Type B pancreatic cell (in vitro differentiated cells): Measurements from ENCODE around the gene EDARADD. TPM values are rescaled to one million over a fixed set of nuclear protein-coding genes. Genes with fewer than 3 reads are reported as not detected.
"Not testable (repeated sequence)": the region's sequence is repeated elsewhere in the genome, so short reads cannot be mapped to it uniquely, and the experiment has no call there.

Experiments
- DNase-seq: peaks from one replicate; pipeline ENCODE4 v3.0.0; 2021; ENCODE audit warnings: mixed read lengths; ENCODE audit not compliant: unreplicated experiment; ENCODE audit errors: extremely low spot score
- H3K27ac Mint-ChIP-seq: 2 replicates; pipeline ENCODE4 v1.8.0; 2021; ENCODE audit warnings: mild to moderate bottlenecking, mixed read lengths
- H3K27me3 Mint-ChIP-seq: 2 replicates; pipeline ENCODE4 v1.8.0; 2021; ENCODE audit warnings: mixed read lengths
- H3K36me3 Mint-ChIP-seq: 2 replicates; pipeline ENCODE4 v1.8.0; 2021; ENCODE audit warnings: mixed read lengths
- H3K4me1 Mint-ChIP-seq: one replicate; pipeline ENCODE4 v1.8.0; 2021; ENCODE audit warnings: mixed read lengths; ENCODE audit not compliant: unreplicated experiment
- H3K4me3 Mint-ChIP-seq: 2 replicates; pipeline ENCODE4 v1.8.0; 2021; ENCODE audit warnings: mild to moderate bottlenecking, mixed read lengths
- H3K9me3 Mint-ChIP-seq: 2 replicates; pipeline ENCODE4 v1.8.0; 2021; ENCODE audit warnings: mixed read lengths
- total RNA-seq: library from RNA; stranded (reverse); gene quantifications from 2 replicates; pipeline ENCODE4 v1.2.1, GENCODE V29; 2021; ENCODE audit warnings: low replicate concordance
- TF ChIP-seq, protein P1 (sequence below): fragments of 200-600 bp; sonication (generic); conservative IDR thresholded peaks from 2 replicates; pipeline ENCODE4 v1.5.0; 2021; ENCODE audit warnings: antibody characterized with exemption, mild to moderate bottlenecking

The EDARADD gene
- total RNA-seq, 1 donor from 2014 or later, result 14.8 TPM

DNA sequence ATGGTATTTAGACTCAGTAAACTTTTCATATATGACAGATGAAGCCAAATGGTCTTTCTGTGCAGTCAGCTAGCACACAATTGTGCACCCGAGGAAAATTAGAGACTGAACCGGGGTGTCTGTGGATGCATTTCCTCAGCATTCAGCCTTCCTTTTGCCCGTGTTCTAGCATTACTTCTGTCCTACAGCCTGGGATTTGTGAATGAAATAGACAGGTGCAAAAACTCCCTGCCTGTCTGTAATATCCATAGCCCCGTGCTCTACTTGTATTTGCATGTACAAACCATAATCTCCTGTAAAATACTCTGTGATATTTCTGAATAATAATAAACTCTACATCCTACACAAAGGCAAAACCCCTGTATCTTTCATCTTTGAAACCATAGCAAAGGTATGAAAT lies 64.9 kb downstream of the EDARADD start:
- Mint-ChIP-seq H3K9me3 (peaks cover 4% of the 10 kb centered on the region), H3K4me1 (peaks cover 13% of the 10 kb centered on the region), H3K4me3 (no peak overlapping the region), H3K36me3 (peaks cover 27% of the 10 kb centered on the region), H3K27me3 (no peaks in the 10 kb centered on the region), H3K27ac (no peak overlapping the region)
- TF ChIP-seq, protein P1, sequence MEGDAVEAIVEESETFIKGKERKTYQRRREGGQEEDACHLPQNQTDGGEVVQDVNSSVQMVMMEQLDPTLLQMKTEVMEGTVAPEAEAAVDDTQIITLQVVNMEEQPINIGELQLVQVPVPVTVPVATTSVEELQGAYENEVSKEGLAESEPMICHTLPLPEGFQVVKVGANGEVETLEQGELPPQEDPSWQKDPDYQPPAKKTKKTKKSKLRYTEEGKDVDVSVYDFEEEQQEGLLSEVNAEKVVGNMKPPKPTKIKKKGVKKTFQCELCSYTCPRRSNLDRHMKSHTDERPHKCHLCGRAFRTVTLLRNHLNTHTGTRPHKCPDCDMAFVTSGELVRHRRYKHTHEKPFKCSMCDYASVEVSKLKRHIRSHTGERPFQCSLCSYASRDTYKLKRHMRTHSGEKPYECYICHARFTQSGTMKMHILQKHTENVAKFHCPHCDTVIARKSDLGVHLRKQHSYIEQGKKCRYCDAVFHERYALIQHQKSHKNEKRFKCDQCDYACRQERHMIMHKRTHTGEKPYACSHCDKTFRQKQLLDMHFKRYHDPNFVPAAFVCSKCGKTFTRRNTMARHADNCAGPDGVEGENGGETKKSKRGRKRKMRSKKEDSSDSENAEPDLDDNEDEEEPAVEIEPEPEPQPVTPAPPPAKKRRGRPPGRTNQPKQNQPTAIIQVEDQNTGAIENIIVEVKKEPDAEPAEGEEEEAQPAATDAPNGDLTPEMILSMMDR, result no peak
- DNase-seq, result no peak

DNA sequence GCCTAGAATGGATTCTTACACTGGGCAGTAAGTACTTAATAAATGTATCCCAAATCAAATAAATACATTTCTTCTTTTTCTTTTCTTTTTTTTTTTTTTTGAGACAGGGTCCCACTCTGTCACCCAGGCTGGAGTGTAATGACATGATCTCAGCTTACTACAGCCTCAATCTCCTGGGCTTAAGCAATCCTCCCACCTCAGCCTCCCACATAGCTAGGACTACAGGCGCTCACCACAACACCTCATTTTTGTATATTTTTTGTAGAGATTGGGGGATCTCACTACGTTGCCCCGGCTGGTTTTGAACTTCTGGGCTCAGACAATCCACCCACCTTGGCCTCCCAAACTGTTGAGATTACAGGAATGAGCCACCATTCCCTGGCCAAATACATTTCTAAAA lies 66.0 kb downstream of the EDARADD start:
- H3K36me3 Mint-ChIP-seq, result peaks cover 27% of the 10 kb centered on the region
- TF ChIP-seq, protein P1, result no peak
- DNase-seq, result no peak
- H3K4me3 Mint-ChIP-seq, result no peak overlapping the region
- peaks cover 19% of the 10 kb centered on the region for H3K4me1 Mint-ChIP-seq
- H3K9me3 Mint-ChIP-seq, result peaks cover 9% of the 10 kb centered on the region
- no peak overlapping the region for H3K27ac Mint-ChIP-seq
- no peaks in the 10 kb centered on the region for H3K27me3 Mint-ChIP-seq

DNA sequence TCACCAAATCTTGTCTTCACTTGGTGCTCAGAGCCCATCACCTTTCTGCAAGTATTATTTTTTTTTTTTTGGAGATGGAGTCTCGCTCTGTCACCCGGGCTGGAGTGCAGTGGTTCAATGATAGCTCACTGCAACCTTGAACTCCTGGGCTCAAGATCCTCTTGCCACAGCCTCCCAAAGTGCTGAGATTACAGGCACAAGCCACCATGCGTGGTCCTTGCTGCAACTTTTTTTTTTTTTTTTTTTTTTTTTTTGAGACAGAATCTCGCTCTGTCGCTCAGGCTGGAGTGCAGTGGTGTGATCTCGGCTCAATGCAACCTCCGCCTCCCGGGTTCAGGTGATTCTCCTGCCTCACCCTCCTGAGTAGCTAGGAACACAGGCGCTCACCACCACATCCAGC lies 70.1 kb downstream of the EDARADD start:
- H3K27ac Mint-ChIP-seq, DNase-seq, H3K4me3 Mint-ChIP-seq, H3K27me3 Mint-ChIP-seq, H3K9me3 Mint-ChIP-seq: not testable (repeated sequence)
- Mint-ChIP-seq H3K4me1 (peaks cover 29% of the 10 kb centered on the region), H3K36me3 (peaks cover 13% of the 10 kb centered on the region)

DNA sequence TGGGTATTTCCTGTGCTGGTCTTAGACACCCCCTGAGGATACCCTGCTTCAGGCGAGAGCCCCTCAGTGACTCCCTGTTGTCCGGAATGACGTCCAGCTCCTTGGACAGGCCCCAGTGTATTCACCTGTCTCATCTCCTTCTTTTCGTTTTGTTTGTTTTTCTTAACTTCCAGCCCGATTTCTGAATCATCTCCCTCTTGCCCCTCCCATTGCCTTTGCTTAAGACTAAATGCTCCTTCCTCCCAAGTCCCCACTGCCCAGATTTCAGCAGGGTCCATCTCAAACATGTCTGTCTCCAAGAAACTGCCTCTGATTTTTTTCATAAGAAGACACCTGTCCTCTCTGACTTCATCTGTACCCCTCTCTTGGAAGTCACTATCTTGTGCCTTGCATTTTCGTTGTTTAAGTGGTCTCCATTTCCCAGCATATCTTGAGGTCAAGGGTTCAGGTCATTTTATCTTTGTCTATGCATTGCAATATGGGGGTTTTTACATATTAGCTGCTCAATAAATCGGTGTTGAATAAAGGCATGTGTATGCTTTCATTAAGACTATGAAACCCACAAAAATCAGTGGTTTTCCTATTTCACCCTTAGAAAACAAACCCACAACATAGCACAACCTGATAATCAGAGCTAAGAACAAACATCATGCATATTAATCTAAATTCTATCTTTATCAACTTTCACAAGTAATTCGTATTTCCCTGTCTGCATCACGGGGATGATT lies 71.3 kb downstream of the EDARADD start:
- Mint-ChIP-seq H3K27me3 (no peaks in the 10 kb centered on the region), H3K4me3 (peak overlapping the region; percentile 72), H3K4me1 (peaks cover 29% of the 10 kb centered on the region), H3K27ac (peak overlapping the region; percentile 84), H3K9me3 (peaks cover 5% of the 10 kb centered on the region), H3K36me3 (peaks cover 8% of the 10 kb centered on the region)
- TF ChIP-seq, protein P1, result no peak
- no peak for DNase-seq

DNA sequence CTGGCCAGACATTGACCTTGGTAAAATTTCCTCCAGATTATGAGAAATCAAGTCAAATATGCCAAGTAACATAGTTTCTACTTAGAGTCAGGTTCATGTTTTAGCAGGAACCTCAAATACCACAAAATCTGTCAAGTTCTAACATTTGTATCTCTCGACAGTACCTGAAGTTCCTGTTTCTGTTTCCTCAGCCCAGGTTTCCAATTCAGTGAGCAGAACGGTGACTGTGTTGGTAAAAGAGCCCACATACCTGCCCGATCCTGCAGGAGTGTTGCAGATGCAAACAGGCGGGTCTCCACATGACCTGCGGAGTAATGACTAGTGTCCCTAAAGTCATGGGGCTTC lies 71.8 kb downstream of the EDARADD start:
- DNase-seq, result no peak
- H3K4me3 Mint-ChIP-seq, result peak overlapping the region; percentile 72
- H3K27me3 Mint-ChIP-seq, result no peaks in the 10 kb centered on the region
- peaks cover 31% of the 10 kb centered on the region for H3K4me1 Mint-ChIP-seq
- peak overlapping the region; percentile 84 for H3K27ac Mint-ChIP-seq
- TF ChIP-seq, protein P1, result no peak
- H3K36me3 Mint-ChIP-seq, result peaks cover 10% of the 10 kb centered on the region
- H3K9me3 Mint-ChIP-seq, result peaks cover 5% of the 10 kb centered on the region

DNA sequence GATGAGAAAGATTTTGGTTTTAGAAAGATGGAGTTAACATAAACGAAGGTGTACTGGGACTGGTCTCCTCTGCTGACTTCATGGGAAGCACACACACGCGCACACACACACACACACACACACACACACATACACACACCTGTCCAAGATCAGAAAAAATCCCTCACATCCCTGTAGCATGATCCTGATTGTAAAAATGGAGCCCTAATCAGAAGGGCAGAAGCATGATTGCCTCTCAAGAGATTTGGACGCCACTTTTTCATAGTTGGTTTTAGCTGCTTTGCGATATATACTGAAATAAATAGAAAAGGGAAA lies 73.2 kb downstream of the EDARADD start:
- Mint-ChIP-seq H3K9me3 (peaks cover 5% of the 10 kb centered on the region), H3K36me3 (peaks cover 8% of the 10 kb centered on the region), H3K27ac (peak overlapping the region; percentile 72), H3K4me1 (peaks cover 45% of the 10 kb centered on the region), H3K4me3 (no peak overlapping the region), H3K27me3 (no peaks in the 10 kb centered on the region)
- TF ChIP-seq, protein P1, result no peak
- no peak for DNase-seq
